ACHN (cell line): ENCODE measurements around the gene SULT6B1.

Experiments
- DNase-seq: peaks from one replicate; pipeline ENCODE4 v3.0.0-alpha.2; 2015
- in situ Hi-C: cut with HindIII; loops from 2 replicates; pipeline ENCODE4 v1.10.0; 2017; ENCODE audit warnings: low sequenced_read_pairs, low pct_ligation_motif_present, low pct_unique_long_range_greater_than_20kb

SULT6B1 gene

DNA sequence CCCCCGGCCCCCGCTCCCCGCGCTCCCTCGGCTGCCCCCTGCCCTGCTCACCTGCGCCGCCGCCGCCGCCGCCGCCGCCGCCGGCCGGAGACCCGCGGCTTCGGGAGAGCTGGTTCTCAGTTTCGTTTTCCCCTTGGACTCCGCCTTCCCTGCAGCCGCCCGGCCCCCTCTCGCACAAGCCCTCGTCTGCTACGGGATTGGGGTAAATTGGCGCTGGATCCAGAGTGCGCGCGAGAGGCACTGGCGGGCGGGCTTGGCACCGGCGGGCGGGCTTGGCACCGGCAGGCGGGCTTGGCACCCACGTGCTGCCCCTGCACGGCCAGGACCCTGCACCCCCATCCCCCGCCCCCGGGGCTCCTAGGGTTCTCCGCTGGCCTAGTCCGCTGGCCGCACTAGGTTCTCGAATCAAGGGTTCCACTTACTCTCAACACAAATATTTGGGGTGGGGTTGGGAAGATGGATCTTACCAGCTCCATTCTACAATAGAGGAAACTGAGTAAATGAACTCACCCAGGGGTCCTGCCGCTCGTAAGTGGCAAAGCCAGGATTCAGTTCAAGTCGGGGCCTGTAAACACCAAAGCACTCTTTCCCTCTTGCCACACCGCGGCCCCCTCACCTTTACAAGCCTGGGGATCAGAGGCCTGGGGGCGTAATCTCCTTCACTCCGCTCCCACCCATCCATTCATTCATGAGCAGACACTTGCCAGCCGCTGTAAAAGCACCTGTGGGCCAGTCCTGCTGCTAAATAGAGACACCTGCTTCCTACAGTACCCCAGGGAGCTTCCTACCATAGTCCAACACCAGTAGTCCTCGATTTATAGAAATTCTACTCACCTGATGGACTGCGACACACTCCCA, 31.4 kb downstream of the SULT6B1 start, which contains the start of gene EIF2AK2:
Gene EIF2AK2 (minus strand): TSS at position 124 of the 858 bp plus-strand sequence. CDS start 9,174 bp downstream, outside the sequence.
- in situ Hi-C loops, result no loop called here
- DNase-seq, result peak; percentile 94

DNA sequence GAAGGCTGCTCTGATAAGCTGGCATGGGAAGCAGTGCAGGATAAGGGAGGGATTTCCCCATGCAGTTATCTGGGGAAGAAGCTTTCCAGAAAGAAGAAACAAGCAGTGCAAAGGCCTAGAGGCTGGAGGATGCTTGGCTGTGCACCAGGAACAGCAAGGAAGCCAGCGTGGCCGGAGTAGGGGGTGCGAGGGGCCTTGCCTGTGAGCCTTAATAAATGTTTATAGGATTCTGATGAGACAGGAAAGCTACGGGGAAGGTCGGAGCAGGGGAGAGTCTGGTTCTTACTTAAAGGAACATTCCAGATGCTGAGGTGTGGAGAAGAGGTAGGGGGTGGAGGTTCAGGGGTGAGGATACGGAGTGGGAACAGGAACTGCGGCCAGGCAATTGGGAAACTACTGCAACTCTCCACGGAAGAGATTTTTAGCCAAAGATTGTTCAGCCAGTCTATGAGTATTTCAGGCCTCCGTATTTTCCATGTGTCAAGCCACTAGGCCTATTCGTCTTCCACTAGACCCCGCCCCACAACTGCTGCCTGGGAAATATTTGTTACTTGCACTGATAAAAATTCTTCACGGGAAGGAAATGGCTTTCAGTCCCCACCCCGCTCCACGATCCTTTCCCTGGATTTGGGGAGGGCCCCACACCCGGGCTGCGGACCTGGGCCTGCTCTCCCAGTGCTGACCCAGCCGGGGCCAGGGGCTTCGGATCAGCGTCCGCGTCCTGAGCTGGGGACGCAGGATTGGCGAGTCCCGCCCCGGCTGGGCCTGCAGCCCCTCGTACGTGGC, 32.2 kb downstream of the SULT6B1 start:
- in situ Hi-C loops, result no loop called here
- peak; percentile 47 for DNase-seq

DNA sequence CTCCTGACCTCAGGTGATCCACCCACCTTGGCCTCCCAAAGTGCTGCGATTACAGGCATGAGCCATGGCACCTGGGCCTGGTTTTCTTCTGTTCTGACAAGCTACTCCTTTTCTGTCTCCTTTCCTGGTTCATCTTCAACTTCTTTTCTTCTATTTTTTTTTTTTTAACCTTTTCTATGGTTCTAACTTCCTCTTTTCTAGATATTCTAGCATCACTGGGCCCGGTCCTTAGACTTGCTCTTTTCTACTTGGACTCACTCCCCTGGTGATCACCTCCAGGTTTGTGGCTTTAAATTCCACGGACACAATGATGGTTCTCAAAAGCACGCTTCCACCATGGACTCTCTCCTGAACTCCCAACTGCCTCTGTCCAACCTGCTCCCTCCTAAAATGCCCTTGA, 33.7 kb downstream of the SULT6B1 start:
- in situ Hi-C loops, result no loop called here
- no peak for DNase-seq

DNA sequence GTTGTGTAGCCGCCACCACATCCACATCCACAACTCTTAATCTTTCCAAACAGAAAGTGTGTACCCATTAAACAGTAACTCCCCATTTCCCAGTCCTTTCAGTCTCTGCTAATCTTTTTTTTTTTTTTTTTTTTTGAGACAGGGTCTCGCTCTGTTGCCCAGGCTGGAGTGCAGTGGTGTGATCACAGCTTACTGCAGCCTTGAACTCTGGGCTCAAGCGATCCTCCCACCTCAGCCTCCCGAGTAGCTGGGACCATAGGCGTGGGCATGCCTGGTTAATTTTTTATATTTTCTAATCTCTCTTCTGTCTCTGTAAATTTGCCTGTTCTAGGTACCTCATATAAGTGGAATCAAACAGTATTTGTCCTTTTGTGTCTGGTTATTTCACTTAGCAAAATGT, 35.2 kb downstream of the SULT6B1 start:
- in situ Hi-C loops, result no loop called here
- DNase-seq, result no peak

DNA sequence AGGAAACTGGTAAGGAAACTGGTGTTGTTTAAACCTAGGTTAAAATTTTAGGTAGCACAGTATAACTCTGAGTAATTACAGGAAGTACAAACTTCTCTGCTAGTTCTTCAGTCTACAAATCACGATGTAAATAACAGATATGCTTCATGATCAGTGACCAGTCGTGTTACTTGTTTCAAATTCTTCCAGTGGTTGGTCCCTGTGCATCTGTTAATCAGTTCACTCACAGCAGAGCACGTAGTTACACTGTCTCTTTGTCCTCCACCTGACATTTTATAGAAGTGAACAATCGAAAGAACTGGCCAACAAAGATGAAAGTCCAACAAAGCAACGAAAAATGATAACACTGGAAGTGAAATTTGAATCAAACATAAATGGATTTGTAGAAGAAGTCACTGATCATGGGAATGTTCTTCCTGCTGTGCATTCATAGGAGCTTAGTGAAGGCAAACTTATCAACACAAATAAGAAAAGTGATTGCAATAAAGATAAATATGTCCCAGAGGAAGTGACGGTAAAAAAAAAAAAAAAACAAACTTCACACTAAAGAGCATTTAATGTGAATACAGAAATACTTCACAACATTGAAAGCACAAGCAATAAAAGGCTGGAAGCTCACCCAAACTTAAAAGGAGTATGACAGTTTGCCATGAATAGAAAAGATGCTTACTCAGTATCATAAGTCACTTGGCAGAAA, 38.7 kb downstream of the SULT6B1 start:
- no peak for DNase-seq
- in situ Hi-C loops, result no loop called here

DNA sequence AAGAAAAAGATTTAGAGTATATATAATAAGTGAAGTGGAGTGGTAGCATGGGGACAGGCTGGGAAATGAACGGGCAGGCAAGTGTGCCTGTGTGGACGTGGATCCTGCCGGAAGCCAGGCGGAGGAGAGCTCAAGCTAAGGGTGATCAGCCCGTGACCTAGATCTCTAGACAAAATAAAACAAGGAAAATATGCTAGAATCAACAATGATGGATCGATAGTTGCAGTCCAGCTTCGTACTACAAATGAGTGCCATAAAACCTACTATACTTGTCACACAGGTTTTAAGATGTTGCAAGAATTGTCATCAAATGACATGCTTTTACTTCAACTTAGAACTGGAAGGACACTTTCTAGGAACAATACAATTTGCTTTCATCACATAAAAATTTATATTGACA, 40.1 kb downstream of the SULT6B1 start:
- DNase-seq, result no peak
- in situ Hi-C loops, result no loop called here

DNA sequence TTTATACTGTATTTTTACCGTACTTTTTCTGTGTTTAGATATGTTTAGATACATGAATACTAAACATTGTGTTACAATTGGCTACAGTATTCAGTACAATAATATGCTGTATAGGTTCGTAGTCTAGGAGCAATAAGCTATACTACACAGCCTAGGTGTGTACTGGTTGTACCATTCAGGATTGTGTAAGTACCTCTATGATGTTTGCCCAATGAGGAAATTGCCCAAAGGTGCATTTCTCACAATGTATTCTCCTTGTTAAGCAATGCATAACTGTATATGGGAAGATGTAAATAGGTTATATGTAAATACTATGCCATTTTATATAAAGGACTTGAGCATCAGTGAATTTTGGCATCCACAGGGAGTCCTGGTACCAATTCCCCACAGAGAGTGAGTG, 42.4 kb downstream of the SULT6B1 start:
- DNase-seq, result no peak

DNA sequence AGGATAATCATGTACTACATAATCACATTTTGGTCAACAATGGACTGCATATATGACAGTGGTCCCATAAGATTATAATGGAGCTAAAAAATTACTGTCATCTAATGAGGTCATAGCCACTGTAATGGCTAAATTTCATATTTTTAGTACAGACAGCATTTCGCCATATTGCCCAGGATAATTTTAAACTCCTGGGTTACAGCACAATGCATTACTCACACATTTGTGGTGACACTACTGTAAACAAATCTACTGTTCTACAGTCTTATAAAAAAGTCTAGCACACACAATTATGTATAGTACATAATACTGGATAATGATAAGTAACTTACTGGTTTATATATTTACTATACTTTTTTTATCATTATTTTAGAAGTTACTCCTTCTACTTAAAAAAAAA, 44.5 kb downstream of the SULT6B1 start:
- DNase-seq, result no peak
- in situ Hi-C loops, result no loop called here

More for the DNA sequence above, 42.4 kb downstream of the SULT6B1 start:
- in situ Hi-C loops, result no loop called here

DNA sequence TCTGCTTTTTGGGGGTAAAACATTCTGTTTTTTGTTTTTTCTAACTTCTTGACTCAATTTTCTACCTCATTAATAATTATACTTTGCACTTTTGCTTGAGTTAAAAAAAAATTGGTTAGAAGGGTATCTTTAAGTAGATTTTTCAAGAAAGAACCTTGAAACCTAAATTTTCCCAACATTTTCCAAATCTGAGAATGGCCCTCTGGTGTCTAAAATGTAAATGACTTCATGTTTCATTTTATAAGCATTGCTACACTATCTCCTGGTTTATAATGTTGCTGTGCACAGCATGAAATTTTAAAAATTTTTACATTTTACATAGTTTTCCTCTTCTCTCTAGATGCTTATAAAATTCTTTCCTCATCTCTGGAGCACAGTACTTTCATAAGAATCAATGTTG, 45.9 kb downstream of the SULT6B1 start:
- in situ Hi-C loops, result no loop called here

DNA sequence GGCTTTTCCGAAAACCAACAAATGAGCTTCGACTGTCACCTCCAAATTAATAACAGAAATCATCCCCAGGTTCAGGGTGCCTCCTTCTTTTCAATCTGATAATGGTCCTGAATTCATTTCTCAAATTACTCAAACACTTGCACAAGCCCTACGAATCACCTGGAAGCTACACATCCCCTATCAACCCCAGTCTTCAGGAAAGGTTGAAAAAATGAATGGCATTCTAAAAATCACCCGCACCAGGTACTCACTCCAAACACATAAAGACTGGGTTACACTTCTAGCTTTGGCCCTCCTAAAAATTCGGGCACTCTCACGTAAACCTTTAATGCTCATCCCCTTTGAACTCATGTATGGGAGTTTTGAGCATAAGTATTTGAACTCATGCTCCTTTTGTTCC, 55.6 kb downstream of the SULT6B1 start:
- DNase-seq, result no peak
- in situ Hi-C loops, result no loop called here

More for the DNA sequence above, 45.9 kb downstream of the SULT6B1 start:
- no peak for DNase-seq

DNA sequence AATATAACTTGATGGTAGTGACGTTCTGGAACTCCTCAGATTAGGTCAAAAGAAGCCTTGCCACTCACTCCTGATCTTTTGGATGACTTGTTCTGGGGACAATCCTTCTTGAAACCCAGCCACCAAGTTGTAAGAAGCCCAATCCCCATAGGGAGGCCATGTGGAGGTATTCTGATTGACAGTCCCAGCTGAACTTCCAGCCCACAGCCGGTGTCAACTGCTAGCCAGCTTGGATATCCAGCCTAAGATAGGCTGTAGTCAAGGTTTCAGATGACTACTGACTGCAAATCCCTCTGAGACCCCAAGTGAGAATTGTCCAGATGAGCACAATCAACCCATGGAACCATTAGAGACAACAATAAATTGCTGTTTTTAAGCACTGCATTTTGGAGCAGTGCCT, 63.1 kb downstream of the SULT6B1 start:
- no peak for DNase-seq
- in situ Hi-C loops, result no loop called here

DNA sequence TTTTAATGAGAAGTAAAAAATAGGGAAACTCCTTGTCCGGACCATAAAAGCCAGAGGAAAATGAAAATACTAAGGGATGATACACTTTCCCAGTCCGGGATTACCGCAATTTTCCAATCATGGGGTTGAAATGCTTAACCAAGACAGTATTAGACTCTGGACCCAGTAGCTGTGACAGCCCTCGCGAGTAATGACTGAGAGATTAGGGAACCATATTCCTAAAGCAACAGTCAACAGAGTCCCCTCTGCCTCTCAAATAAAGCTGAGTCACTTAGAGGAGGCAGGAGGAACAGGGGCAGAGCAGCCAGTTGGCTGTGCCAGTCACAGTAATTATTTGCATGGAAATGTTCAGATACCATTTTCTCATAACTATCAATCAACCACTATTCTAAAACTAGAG, 69.3 kb downstream of the SULT6B1 start:
- no peak for DNase-seq
- in situ Hi-C loops, result no loop called here
